Nephron progenitor cell (in vitro differentiated cells): ENCODE results near the gene SPATA24.
A peak's percentile ranks its signal among the peaks of the same experiment; 100 is the strongest.

Experiments used
- DNase-seq: peaks from one replicate; pipeline ENCODE4 v3.0.0; 2021
- H3K27ac Mint-ChIP-seq: 2 replicates; pipeline ENCODE4 v1.8.0; 2021; ENCODE audit warnings: mild to moderate bottlenecking, moderate library complexity, mixed read lengths
- H3K27me3 Mint-ChIP-seq: 2 replicates; pipeline ENCODE4 v1.8.0; 2021; ENCODE audit warnings: mild to moderate bottlenecking, low read depth, mixed read lengths; ENCODE audit not compliant: poor library complexity
- H3K36me3 Mint-ChIP-seq: 2 replicates; pipeline ENCODE4 v1.8.0; 2021; ENCODE audit warnings: low read depth, mixed read lengths
- H3K4me1 Mint-ChIP-seq: 2 replicates; pipeline ENCODE4 v1.8.0; 2021; ENCODE audit warnings: mixed read lengths
- H3K4me3 Mint-ChIP-seq: 2 replicates; pipeline ENCODE4 v1.8.0; 2021; ENCODE audit warnings: mild to moderate bottlenecking, moderate library complexity, mixed read lengths
- H3K9me3 Mint-ChIP-seq: 2 replicates; pipeline ENCODE4 v1.8.0; 2021; ENCODE audit warnings: mild to moderate bottlenecking, moderate library complexity, mixed read lengths
- CTCF ChIP-seq: fragments of 200-600 bp; sonication (generic); IDR thresholded peaks from 2 replicates; pipeline ENCODE4 v1.5.0; 2021; ENCODE audit warnings: antibody characterized with exemption

SPATA24 gene

GRCh38 chr5:139382807-139383206 is 21.1 kb downstream of the SPATA24 start:
- Mint-ChIP-seq H3K27ac (no peak overlapping the region), H3K9me3 (no peaks in the 10 kb centered on the region), H3K27me3 (no peaks in the 10 kb centered on the region), H3K36me3 (no peaks in the 10 kb centered on the region), H3K4me3 (no peak overlapping the region), H3K4me1 (peaks cover 23% of the 10 kb centered on the region)
- TF ChIP-seq CTCF = no peak
- no peak for DNase-seq

- peaks cover 23% of the 10 kb centered on the region for H3K4me1 Mint-ChIP-seq
- no peak overlapping the region for H3K4me3 Mint-ChIP-seq
- peaks cover 7% of the 10 kb centered on the region for H3K36me3 Mint-ChIP-seq
- no peaks in the 10 kb centered on the region for H3K27me3 Mint-ChIP-seq
- no peak for TF ChIP-seq CTCF
- H3K9me3 Mint-ChIP-seq = no peaks in the 10 kb centered on the region
- H3K27ac Mint-ChIP-seq = no peak overlapping the region
- no peak for DNase-seq
Measured at GRCh38 chr5:139381837-139382761, 21.8 kb downstream of the SPATA24 start.

GRCh38 chr5:139379626-139380449 is 24.1 kb downstream of the SPATA24 start:
- Mint-ChIP-seq H3K27ac (peak overlapping the region; percentile 31), H3K36me3 (peaks cover 14% of the 10 kb centered on the region), H3K4me3 (no peak overlapping the region), H3K9me3 (no peaks in the 10 kb centered on the region), H3K27me3 (no peaks in the 10 kb centered on the region), H3K4me1 (peaks cover 23% of the 10 kb centered on the region)
- no peak for DNase-seq
- TF ChIP-seq CTCF = no peak

DNA sequence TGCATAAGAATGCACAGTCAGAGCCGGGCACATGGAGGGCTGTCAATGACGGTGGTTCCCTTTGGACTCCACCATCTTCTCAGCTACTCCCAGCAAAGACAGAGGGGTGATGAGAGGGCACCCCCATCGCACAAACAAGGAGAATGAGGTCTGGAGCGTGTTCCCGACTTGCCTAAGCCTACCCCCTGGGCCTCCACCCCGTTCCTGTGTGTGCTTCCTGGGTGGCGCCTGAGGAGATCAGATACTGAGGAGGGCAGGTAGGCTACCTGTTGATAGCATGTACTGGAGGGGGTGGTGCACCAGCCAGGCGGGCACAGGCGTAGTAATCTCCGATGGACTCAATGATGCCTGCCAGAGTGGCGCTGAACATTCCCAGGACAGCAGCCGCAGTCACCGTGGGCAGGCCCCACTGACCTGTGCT is 24.9 kb downstream of the SPATA24 start:
- Mint-ChIP-seq H3K27me3 (no peaks in the 10 kb centered on the region), H3K4me1 (peaks cover 23% of the 10 kb centered on the region), H3K9me3 (no peaks in the 10 kb centered on the region), H3K4me3 (no peak overlapping the region), H3K36me3 (peaks cover 18% of the 10 kb centered on the region), H3K27ac (no peak overlapping the region)
- no peak for DNase-seq
- TF ChIP-seq CTCF = no peak

- H3K27me3 Mint-ChIP-seq = no peaks in the 10 kb centered on the region
- no peak for DNase-seq
- H3K9me3 Mint-ChIP-seq = no peaks in the 10 kb centered on the region
- no peak overlapping the region for H3K27ac Mint-ChIP-seq
- H3K4me1 Mint-ChIP-seq = peaks cover 23% of the 10 kb centered on the region
- H3K36me3 Mint-ChIP-seq = peaks cover 25% of the 10 kb centered on the region
- no peak for TF ChIP-seq CTCF
- H3K4me3 Mint-ChIP-seq = no peak overlapping the region
Measured at GRCh38 chr5:139378101-139378825, 25.6 kb downstream of the SPATA24 start.
